Measurements from ENCODE around the gene RPRD2. TPM values are rescaled to one million over a fixed set of nuclear protein-coding genes. Genes with fewer than 3 reads are reported as not detected.

RPRD2 gene
- total RNA-seq, 1 experiment from 2014 or later = 10.9 TPM

GRCh38 chr1:150513351-150513791 lies 149.4 kb downstream of the RPRD2 start:
- peak; percentile 79 for DNase-seq (ENCODE audit: low spot score)

GRCh38 chr1:150514260-150514659 lies 150.3 kb downstream of the RPRD2 start:
- DNase-seq (ENCODE audit: low spot score) = no peak

- DNase-seq (ENCODE audit: low spot score) = no peak
Measured at GRCh38 chr1:150514913-150515327, 151.0 kb downstream of the RPRD2 start.

GRCh38 chr1:150515328-150516049 lies 151.5 kb downstream of the RPRD2 start, which contains the start of gene FALEC:
Gene FALEC, plus strand, starts transcription at chr1:150515752.
- DNase-seq (ENCODE audit: low spot score) = peak; percentile 94

GRCh38 chr1:150516050-150516591 lies 152.2 kb downstream of the RPRD2 start:
- no peak for DNase-seq (ENCODE audit: low spot score)

- no peak for DNase-seq (ENCODE audit: low spot score)
Measured at GRCh38 chr1:150516616-150517015, 152.7 kb downstream of the RPRD2 start.

- DNase-seq (ENCODE audit: low spot score) = no peak
Measured at GRCh38 chr1:150521196-150521968, 157.4 kb downstream of the RPRD2 start.

- no peak for DNase-seq (ENCODE audit: low spot score)
Measured at GRCh38 chr1:150525348-150525747, 161.4 kb downstream of the RPRD2 start.

Other genes with a start within 250 kb of the RPRD2 start
- 69.1 and 82.9 TPM in 2 replicates for gene PLEKHO1, start 214.2 kb upstream of the RPRD2 start, total RNA-seq (2014; rRNA removed; shearing (Covaris generic))
- 76.3 and 81.9 TPM in 2 replicates for gene ANP32E, start 128.0 kb upstream of the RPRD2 start, total RNA-seq (2014; rRNA removed; shearing (Covaris generic))
- gene CA14, start 106.4 kb upstream of the RPRD2 start, total RNA-seq (2014; rRNA removed; shearing (Covaris generic)) = not detected in 2 replicates
- gene APH1A, start 95.1 kb upstream of the RPRD2 start, total RNA-seq (2014; rRNA removed; shearing (Covaris generic)) = 197 and 226 TPM in 2 replicates
- 8.8 TPM in 1 of 2 replicates, not detected in the other for gene C1orf54, start 91.4 kb upstream of the RPRD2 start, total RNA-seq (2014; rRNA removed; shearing (Covaris generic))
- 15.2 and 25.2 TPM in 2 replicates for gene CIART, start 81.6 kb upstream of the RPRD2 start, total RNA-seq (2014; rRNA removed; shearing (Covaris generic))
- 42.3 and 60.1 TPM in 2 replicates for gene MRPS21, start 70.3 kb upstream of the RPRD2 start, total RNA-seq (2014; rRNA removed; shearing (Covaris generic))
- 93.1 and 96.8 TPM in 2 replicates for gene PRPF3, start 42.6 kb upstream of the RPRD2 start, total RNA-seq (2014; rRNA removed; shearing (Covaris generic))
- gene TARS2, start 123.3 kb downstream of the RPRD2 start, total RNA-seq (2014; rRNA removed; shearing (Covaris generic)) = 30.0 and 32.1 TPM in 2 replicates
- 101 and 135 TPM in 2 replicates for gene ECM1, start 144.0 kb downstream of the RPRD2 start, total RNA-seq (2014; rRNA removed; shearing (Covaris generic))
- 0.55 TPM in 1 of 2 replicates, not detected in the other for gene FALEC, start 151.6 kb downstream of the RPRD2 start, total RNA-seq (2014; rRNA removed; shearing (Covaris generic))
- 0.38 and 2.3 TPM in 2 replicates for gene ADAMTSL4, start 185.3 kb downstream of the RPRD2 start, total RNA-seq (2014; rRNA removed; shearing (Covaris generic))
- 224 and 246 TPM in 2 replicates for gene MCL1, start 215.5 kb downstream of the RPRD2 start, total RNA-seq (2014; rRNA removed; shearing (Covaris generic))